Liver (tissue), 3 donors: ENCODE measurements around the gene PHF2.

ENCODE experiments used
- FOXA1 ChIP-seq: IDR thresholded peaks from 2 replicates; pipeline ENCODE4 v1.6.1; 2016; ENCODE audit warnings: antibody characterized with exemption
- JUND ChIP-seq, 2 donors: IDR thresholded peaks; 2 replicates each; pipeline ENCODE4 v1.6.1; 2016; ENCODE audit warnings: antibody characterized with exemption in 2 of 2
- TAF1 ChIP-seq: conservative IDR thresholded peaks from 2 replicates; pipeline ENCODE4 v1.6.1; 2016; ENCODE audit warnings: antibody characterized with exemption, mild to moderate bottlenecking
- TF ChIP-seq, protein P1 (sequence below): fragments of 150-350 bp; IDR thresholded peaks from 2 replicates; pipeline ENCODE4 v1.5.1; 2017; ENCODE audit warnings: improper control_type of control experiment, low read depth, low read length; ENCODE audit not compliant: missing input control
- TF ChIP-seq, protein P2 (sequence below): IDR thresholded peaks from 2 replicates; pipeline ENCODE4 v1.6.1; 2016; ENCODE audit warnings: antibody characterized with exemption
- TF ChIP-seq, protein P3 (sequence below): IDR thresholded peaks from 2 replicates; pipeline ENCODE4 v1.6.1; 2016; ENCODE audit warnings: antibody characterized with exemption, mild to moderate bottlenecking
- TF ChIP-seq, protein P4 (sequence below): IDR thresholded peaks from 2 replicates; pipeline ENCODE4 v1.6.1; 2016; ENCODE audit warnings: antibody characterized with exemption
- donor health status: healthy.
- donor health status: healthy.

DNA sequence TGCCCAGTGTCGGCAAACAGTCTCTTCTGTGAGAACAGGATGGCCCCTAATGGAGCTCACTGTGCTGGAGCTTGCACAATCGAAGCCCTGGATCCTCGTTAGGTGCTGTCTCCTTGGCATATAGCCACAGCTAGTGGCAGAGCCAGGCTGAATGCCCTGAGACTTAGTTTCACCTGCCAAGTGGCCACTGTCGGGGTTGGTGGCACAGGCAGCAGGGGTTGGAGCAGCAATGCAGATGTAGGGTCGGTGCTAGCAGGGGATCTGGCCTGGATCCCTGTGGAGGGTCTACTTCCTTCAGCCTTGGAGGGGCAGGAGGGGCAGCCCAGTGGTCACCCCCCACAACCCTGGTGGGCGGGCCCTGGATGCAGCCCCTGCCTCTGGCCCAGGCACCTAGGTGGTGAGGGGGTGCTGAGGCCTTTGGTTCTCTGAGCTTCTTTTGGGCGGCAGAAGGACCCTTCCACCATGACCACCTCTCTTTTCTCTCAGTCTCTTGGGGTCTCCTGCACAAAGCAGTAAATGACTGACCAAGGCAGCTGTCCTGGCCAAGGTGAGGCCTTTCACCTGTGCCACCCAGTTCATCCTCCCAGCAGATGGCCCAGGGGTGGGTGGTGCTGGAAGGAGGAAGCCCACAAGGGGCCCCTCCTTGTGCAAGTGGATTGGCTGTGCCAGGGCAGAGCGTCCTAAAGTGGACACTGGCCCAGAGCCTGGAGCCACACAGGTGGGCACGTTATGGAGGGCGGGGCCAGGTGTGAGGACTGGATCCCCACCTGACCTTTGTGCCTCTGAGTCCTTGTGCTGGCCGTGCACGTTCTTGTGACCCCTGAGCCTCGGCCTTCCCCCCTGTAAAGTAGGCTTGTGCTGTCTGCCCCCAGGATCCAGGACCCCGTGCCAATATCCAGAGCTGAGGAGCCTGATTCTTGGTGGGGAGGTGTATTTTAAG is 44.8 kb downstream of the PHF2 start:
- TF ChIP-seq FOXA1 (no peak), TAF1 (no peak), JUND (IDR thresholded peaks at IDR 0.05) (no peak)
- TF ChIP-seq, protein P1, sequence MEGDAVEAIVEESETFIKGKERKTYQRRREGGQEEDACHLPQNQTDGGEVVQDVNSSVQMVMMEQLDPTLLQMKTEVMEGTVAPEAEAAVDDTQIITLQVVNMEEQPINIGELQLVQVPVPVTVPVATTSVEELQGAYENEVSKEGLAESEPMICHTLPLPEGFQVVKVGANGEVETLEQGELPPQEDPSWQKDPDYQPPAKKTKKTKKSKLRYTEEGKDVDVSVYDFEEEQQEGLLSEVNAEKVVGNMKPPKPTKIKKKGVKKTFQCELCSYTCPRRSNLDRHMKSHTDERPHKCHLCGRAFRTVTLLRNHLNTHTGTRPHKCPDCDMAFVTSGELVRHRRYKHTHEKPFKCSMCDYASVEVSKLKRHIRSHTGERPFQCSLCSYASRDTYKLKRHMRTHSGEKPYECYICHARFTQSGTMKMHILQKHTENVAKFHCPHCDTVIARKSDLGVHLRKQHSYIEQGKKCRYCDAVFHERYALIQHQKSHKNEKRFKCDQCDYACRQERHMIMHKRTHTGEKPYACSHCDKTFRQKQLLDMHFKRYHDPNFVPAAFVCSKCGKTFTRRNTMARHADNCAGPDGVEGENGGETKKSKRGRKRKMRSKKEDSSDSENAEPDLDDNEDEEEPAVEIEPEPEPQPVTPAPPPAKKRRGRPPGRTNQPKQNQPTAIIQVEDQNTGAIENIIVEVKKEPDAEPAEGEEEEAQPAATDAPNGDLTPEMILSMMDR: no peak
- TF ChIP-seq, protein P2, sequence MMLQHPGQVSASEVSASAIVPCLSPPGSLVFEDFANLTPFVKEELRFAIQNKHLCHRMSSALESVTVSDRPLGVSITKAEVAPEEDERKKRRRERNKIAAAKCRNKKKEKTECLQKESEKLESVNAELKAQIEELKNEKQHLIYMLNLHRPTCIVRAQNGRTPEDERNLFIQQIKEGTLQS: no peak
- TF ChIP-seq, protein P3, sequence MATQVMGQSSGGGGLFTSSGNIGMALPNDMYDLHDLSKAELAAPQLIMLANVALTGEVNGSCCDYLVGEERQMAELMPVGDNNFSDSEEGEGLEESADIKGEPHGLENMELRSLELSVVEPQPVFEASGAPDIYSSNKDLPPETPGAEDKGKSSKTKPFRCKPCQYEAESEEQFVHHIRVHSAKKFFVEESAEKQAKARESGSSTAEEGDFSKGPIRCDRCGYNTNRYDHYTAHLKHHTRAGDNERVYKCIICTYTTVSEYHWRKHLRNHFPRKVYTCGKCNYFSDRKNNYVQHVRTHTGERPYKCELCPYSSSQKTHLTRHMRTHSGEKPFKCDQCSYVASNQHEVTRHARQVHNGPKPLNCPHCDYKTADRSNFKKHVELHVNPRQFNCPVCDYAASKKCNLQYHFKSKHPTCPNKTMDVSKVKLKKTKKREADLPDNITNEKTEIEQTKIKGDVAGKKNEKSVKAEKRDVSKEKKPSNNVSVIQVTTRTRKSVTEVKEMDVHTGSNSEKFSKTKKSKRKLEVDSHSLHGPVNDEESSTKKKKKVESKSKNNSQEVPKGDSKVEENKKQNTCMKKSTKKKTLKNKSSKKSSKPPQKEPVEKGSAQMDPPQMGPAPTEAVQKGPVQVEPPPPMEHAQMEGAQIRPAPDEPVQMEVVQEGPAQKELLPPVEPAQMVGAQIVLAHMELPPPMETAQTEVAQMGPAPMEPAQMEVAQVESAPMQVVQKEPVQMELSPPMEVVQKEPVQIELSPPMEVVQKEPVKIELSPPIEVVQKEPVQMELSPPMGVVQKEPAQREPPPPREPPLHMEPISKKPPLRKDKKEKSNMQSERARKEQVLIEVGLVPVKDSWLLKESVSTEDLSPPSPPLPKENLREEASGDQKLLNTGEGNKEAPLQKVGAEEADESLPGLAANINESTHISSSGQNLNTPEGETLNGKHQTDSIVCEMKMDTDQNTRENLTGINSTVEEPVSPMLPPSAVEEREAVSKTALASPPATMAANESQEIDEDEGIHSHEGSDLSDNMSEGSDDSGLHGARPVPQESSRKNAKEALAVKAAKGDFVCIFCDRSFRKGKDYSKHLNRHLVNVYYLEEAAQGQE: no peak
- TF ChIP-seq, protein P4, sequence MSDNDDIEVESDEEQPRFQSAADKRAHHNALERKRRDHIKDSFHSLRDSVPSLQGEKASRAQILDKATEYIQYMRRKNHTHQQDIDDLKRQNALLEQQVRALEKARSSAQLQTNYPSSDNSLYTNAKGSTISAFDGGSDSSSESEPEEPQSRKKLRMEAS: no peak
